Suprapubic skin (tissue), 4 donors: ENCODE results near the gene MGME1. TPM values are rescaled to one million over a fixed set of nuclear protein-coding genes. Genes with fewer than 3 reads are reported as not detected.
A peak's percentile ranks its signal among the peaks of the same experiment; 100 is the strongest.

Experiments
- DNase-seq, 2 donors: peaks; one replicate each; pipeline ENCODE4 v3.0.0-alpha.2; 2019; ENCODE audit warnings: low spot score in 2 of 2
- H3K27ac ChIP-seq: fragments of 200-600 bp; sonication (generic); one replicate; pipeline ENCODE4 v1.5.1; 2019
- H3K27me3 ChIP-seq: fragments of 200-600 bp; sonication (generic); one replicate; pipeline ENCODE4 v1.5.1; 2019
- H3K36me3 ChIP-seq: fragments of 200-600 bp; sonication (generic); one replicate; pipeline ENCODE4 v1.5.1; 2019
- H3K4me1 ChIP-seq: fragments of 200-600 bp; sonication (generic); one replicate; pipeline ENCODE4 v1.5.1; 2019
- H3K4me3 ChIP-seq: fragments of 200-600 bp; sonication (generic); one replicate; pipeline ENCODE4 v1.5.1; 2019; ENCODE audit warnings: mild to moderate bottlenecking
- H3K9me3 ChIP-seq: fragments of 200-600 bp; sonication (generic); one replicate; pipeline ENCODE4 v1.5.1; 2019
- CTCF ChIP-seq, 2 donors: fragments of 200-600 bp in 1 of 2; fragments of 450-650 bp in 1 of 2; sonication (generic) in 1 of 2; IDR thresholded peaks; one replicate each; pipeline ENCODE4 v1.5.1; 2016 to 2019; ENCODE audit warnings: antibody characterized with exemption in 2 of 2, mild to moderate bottlenecking in 1 of 2, moderate library complexity in 1 of 2
- EP300 ChIP-seq: sonication (generic); formaldehyde crosslinking; IDR thresholded peaks from one replicate; pipeline ENCODE4 v1.6.1; 2017; ENCODE audit warnings: antibody characterized with exemption
- POLR2A ChIP-seq, 2 donors: fragments of 450-650 bp; IDR thresholded peaks; one replicate each; pipeline ENCODE4 v1.6.1; 2017; ENCODE audit warnings: antibody characterized with exemption in 2 of 2, mild to moderate bottlenecking in 2 of 2, moderate library complexity in 2 of 2
- POLR2AphosphoS5 ChIP-seq, 3 donors: sonication (generic); formaldehyde crosslinking; IDR thresholded peaks; one replicate each; pipeline ENCODE4 v1.6.1; 2017; ENCODE audit warnings: antibody characterized with exemption in 3 of 3
- WGBS: methylation state at CpG from one replicate; pipeline ENCODE4 v1.1.5; 2018; 5-methylcytosine and 5-hydroxymethylcytosine counted together
- total RNA-seq, 4 donors: library from RNA; depleted of rRNA; stranded (reverse); fragments of >200 nt; gene quantifications; one replicate each; pipeline ENCODE4 v1.1.0, GENCODE V29; 2016

MGME1 gene
- total RNA-seq, 4 donors from 2014 or later: 30.2 to 68.1 (median 32.8) TPM

GRCh38 chr20:17990278-17990972 is 21.6 kb downstream of the MGME1 start:
- Histone ChIP-seq H3K27me3 (no peaks in the 10 kb centered on the region), H3K9me3 (no peaks in the 10 kb centered on the region), H3K4me1 (no peaks in the 10 kb centered on the region), H3K36me3 (peaks cover 40% of the 10 kb centered on the region), H3K27ac (no peak overlapping the region), H3K4me3 (no peak overlapping the region)
- TF ChIP-seq EP300 (no peak), POLR2A (IDR thresholded peaks at IDR 0.05) (no peak), CTCF (IDR thresholded peaks at IDR 0.05) (no peak), POLR2AphosphoS5 (IDR thresholded peaks at IDR 0.05) (no peak)
- 90% methylated on average over 10 of the region's 10 CpGs for WGBS
- DNase-seq: no peak

- Histone ChIP-seq H3K4me1 (peaks cover 8% of the 10 kb centered on the region), H3K4me3 (no peak overlapping the region), H3K27ac (no peak overlapping the region), H3K9me3 (no peaks in the 10 kb centered on the region), H3K36me3 (peaks cover 34% of the 10 kb centered on the region), H3K27me3 (no peaks in the 10 kb centered on the region)
- no peak for DNase-seq
- no peak for TF ChIP-seq POLR2AphosphoS5 (IDR thresholded peaks at IDR 0.05)
- no peak for TF ChIP-seq POLR2A (IDR thresholded peaks at IDR 0.05)
- TF ChIP-seq EP300: no peak
- TF ChIP-seq CTCF (IDR thresholded peaks at IDR 0.05): no peak
- 84% methylated on average over 6 of the region's 6 CpGs for WGBS
These were observed 23.4 kb downstream of the MGME1 start for GRCh38 chr20:17992224-17992637.

- TF ChIP-seq EP300: no peak
- H3K36me3 ChIP-seq: peaks cover 29% of the 10 kb centered on the region
- no peak overlapping the region for H3K4me3 ChIP-seq
- no peak for DNase-seq
- WGBS: 67% methylated on average over 5 of the region's 5 CpGs
- H3K4me1 ChIP-seq: peaks cover 8% of the 10 kb centered on the region
- no peaks in the 10 kb centered on the region for H3K27me3 ChIP-seq
- no peak overlapping the region for H3K27ac ChIP-seq
- no peaks in the 10 kb centered on the region for H3K9me3 ChIP-seq
These were observed 24.2 kb downstream of the MGME1 start for GRCh38 chr20:17992847-17993513.

- Histone ChIP-seq H3K4me1 (peaks cover 8% of the 10 kb centered on the region), H3K27me3 (no peaks in the 10 kb centered on the region), H3K36me3 (peaks cover 24% of the 10 kb centered on the region), H3K4me3 (no peak overlapping the region), H3K27ac (no peak overlapping the region), H3K9me3 (no peaks in the 10 kb centered on the region)
- DNase-seq: no peak
- no peak for TF ChIP-seq POLR2AphosphoS5 (IDR thresholded peaks at IDR 0.05)
- TF ChIP-seq EP300: no peak
- TF ChIP-seq POLR2A (IDR thresholded peaks at IDR 0.05): no peak
- 86% methylated on average over 3 of the region's 3 CpGs for WGBS
These were observed 24.7 kb downstream of the MGME1 start for GRCh38 chr20:17993546-17993945.

- WGBS: 16% methylated on average over 16 of the region's 16 CpGs
- TF ChIP-seq CTCF (IDR thresholded peaks at IDR 0.05) (peak; percentile 90 to 92), POLR2A (IDR thresholded peaks at IDR 0.05) (no peak)
- no peaks in the 10 kb centered on the region for H3K9me3 ChIP-seq
- H3K36me3 ChIP-seq: no peaks in the 10 kb centered on the region
- DNase-seq: no peak
- no peak overlapping the region for H3K4me3 ChIP-seq
- peaks cover 10% of the 10 kb centered on the region for H3K4me1 ChIP-seq
- no peak overlapping the region for H3K27ac ChIP-seq
- H3K27me3 ChIP-seq: no peaks in the 10 kb centered on the region
These were observed 27.4 kb downstream of the MGME1 start for GRCh38 chr20:17995967-17996819.

- Histone ChIP-seq H3K9me3 (no peaks in the 10 kb centered on the region), H3K27me3 (no peaks in the 10 kb centered on the region), H3K4me3 (no peak overlapping the region), H3K36me3 (no peaks in the 10 kb centered on the region), H3K4me1 (peaks cover 13% of the 10 kb centered on the region), H3K27ac (no peak overlapping the region)
- DNase-seq: no peak
- TF ChIP-seq EP300: no peak
- no peak for TF ChIP-seq POLR2A (IDR thresholded peaks at IDR 0.05)
- no peak for TF ChIP-seq POLR2AphosphoS5 (IDR thresholded peaks at IDR 0.05)
- TF ChIP-seq CTCF (IDR thresholded peaks at IDR 0.05): no peak
- WGBS: 94% methylated on average over 5 of the region's 5 CpGs
These were observed 29.6 kb downstream of the MGME1 start for GRCh38 chr20:17998446-17998845.
